ENCODE results near the gene CAMK2A.
"Not testable (repeated sequence)": the region's sequence is repeated elsewhere in the genome, so short reads cannot be mapped to it uniquely, and the experiment has no call there.

CAMK2A gene

DNA sequence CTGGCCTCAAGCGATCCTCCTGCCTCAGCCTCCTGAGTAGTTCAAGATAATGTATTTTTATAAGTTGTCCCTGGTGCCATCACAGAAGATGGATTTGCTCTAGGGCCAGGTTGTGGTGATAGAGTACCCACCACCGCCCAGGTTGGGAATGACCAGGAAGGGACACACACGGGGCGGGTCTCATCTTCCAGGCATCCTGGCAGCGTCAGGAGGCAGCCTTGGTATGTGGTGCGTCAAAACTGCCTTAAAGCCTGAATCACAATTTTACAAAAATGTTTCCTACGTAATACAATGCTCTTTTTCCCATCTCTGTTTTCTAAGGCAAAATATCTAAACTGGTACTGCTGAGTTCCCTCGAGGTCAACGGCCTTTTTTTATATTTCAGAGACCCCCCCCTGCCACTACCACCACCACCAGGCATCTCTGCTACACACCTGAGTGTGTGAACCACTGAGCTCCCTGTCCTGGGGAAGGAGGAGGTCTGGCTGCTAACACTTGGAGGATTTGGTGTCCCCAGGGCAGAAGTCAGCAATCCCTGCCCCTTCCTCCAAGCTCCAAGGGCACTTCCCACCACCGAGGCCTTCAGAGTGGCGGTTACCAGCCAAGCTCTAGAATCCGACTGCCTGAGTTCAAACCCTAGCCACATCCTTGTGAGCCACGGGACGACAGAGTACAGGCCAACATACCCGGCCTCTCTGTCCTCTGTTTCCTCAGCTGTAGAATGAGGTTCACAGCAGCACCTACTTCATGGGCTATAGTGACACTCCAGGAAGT lies 52.4 kb downstream of the CAMK2A start:
- no peaks in the 10 kb centered on the region for H3K4me1 Mint-ChIP-seq (ENCODE audit: low read depth)
- H3K4me3 Mint-ChIP-seq, result no peak overlapping the region
- H3K36me3 Mint-ChIP-seq (ENCODE audit: low read depth), result no peaks in the 10 kb centered on the region
- no peaks in the 10 kb centered on the region for H3K9me3 Mint-ChIP-seq
- no peaks in the 10 kb centered on the region for H3K27me3 Mint-ChIP-seq
- no peak overlapping the region for H3K27ac Mint-ChIP-seq

GRCh38 chr5:150236313-150236712 lies 53.3 kb downstream of the CAMK2A start:
- Mint-ChIP-seq H3K27ac (no peak overlapping the region), H3K4me1 (ENCODE audit: low read depth) (no peaks in the 10 kb centered on the region), H3K27me3 (no peaks in the 10 kb centered on the region), H3K36me3 (ENCODE audit: low read depth) (no peaks in the 10 kb centered on the region), H3K4me3 (no peak overlapping the region), H3K9me3 (no peaks in the 10 kb centered on the region)

GRCh38 chr5:150235500-150235854 lies 54.1 kb downstream of the CAMK2A start:
- H3K27me3 Mint-ChIP-seq, result no peaks in the 10 kb centered on the region

DNA sequence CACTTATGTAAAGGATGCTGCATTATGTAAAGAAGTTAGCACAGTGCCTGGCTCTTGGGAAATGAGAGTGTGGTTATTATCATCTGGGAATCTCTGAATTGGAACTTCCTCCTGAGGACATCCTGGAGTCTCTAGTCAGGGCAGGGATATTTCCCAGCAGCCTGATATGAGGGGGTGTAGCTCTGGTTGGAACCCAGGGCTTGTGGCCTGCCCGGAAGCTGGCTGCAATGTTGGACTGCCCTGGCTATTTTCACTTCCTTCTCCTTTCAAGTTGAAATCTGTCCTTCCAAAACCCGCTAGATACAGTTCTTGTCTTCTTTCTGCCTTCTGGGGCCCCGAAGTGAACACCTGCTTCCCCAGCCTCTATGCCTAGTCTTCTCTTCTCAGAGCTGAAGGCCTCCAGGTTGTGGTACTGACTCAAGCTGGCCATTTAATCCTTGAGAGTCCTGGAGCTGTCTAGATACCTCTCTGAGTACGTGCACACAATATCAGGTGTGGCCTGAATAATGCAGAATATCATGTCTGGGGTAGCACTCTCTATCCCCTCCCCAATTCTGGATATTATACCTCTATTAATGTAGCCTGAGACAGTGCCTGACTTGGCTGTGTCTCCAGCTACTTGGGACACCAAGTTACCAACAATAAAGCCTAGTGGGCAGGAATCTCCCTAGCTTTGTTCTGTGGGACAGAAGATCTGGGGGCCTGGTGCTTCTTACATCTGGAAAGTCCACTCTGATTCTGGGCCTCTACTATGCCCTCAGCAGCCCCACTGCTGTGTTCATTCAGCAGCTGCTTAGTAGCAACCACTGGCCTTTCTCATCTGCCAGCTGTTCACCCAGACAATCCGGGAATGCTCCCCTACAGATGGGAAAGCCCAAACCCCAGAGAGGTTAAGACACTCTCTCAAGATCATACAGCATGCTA lies 54.7 kb downstream of the CAMK2A start:
- no peaks in the 10 kb centered on the region for H3K4me1 Mint-ChIP-seq (ENCODE audit: low read depth)
- H3K36me3 Mint-ChIP-seq (ENCODE audit: low read depth), result no peaks in the 10 kb centered on the region
- H3K27me3 Mint-ChIP-seq, result no peaks in the 10 kb centered on the region
- no peak overlapping the region for H3K4me3 Mint-ChIP-seq
- no peaks in the 10 kb centered on the region for H3K9me3 Mint-ChIP-seq
- no peak overlapping the region for H3K27ac Mint-ChIP-seq

More at GRCh38 chr5:150235500-150235854, 54.1 kb downstream of the CAMK2A start:
- Mint-ChIP-seq H3K36me3 (ENCODE audit: low read depth) (no peaks in the 10 kb centered on the region), H3K4me1 (ENCODE audit: low read depth) (no peaks in the 10 kb centered on the region), H3K4me3 (no peak overlapping the region), H3K9me3 (no peaks in the 10 kb centered on the region), H3K27ac (no peak overlapping the region)

GRCh38 chr5:150233706-150234105 lies 55.9 kb downstream of the CAMK2A start:
- not testable (repeated sequence) for H3K27me3 Mint-ChIP-seq; H3K27ac Mint-ChIP-seq; H3K9me3 Mint-ChIP-seq; H3K36me3 Mint-ChIP-seq (ENCODE audit: low read depth); H3K4me1 Mint-ChIP-seq (ENCODE audit: low read depth); H3K4me3 Mint-ChIP-seq

- H3K27me3 Mint-ChIP-seq, result no peaks in the 10 kb centered on the region
Observed at GRCh38 chr5:150230842-150231241, 58.7 kb downstream of the CAMK2A start.

GRCh38 chr5:150229571-150229970 lies 60.0 kb downstream of the CAMK2A start:
- Mint-ChIP-seq H3K4me1 (ENCODE audit: low read depth) (no peaks in the 10 kb centered on the region), H3K36me3 (ENCODE audit: low read depth) (no peaks in the 10 kb centered on the region), H3K27me3 (no peaks in the 10 kb centered on the region), H3K9me3 (no peaks in the 10 kb centered on the region), H3K4me3 (no peak overlapping the region), H3K27ac (no peak overlapping the region)

More at GRCh38 chr5:150230842-150231241, 58.7 kb downstream of the CAMK2A start:
- H3K27ac Mint-ChIP-seq, result no peak overlapping the region
- no peak overlapping the region for H3K4me3 Mint-ChIP-seq
- no peaks in the 10 kb centered on the region for H3K4me1 Mint-ChIP-seq (ENCODE audit: low read depth)
- no peaks in the 10 kb centered on the region for H3K9me3 Mint-ChIP-seq
- no peaks in the 10 kb centered on the region for H3K36me3 Mint-ChIP-seq (ENCODE audit: low read depth)

GRCh38 chr5:150227606-150228273 lies 61.8 kb downstream of the CAMK2A start:
- no peaks in the 10 kb centered on the region for H3K9me3 Mint-ChIP-seq
- no peaks in the 10 kb centered on the region for H3K36me3 Mint-ChIP-seq (ENCODE audit: low read depth)
- H3K4me1 Mint-ChIP-seq (ENCODE audit: low read depth), result no peaks in the 10 kb centered on the region
- no peak overlapping the region for H3K4me3 Mint-ChIP-seq
- H3K27me3 Mint-ChIP-seq, result no peaks in the 10 kb centered on the region
- no peak overlapping the region for H3K27ac Mint-ChIP-seq

DNA sequence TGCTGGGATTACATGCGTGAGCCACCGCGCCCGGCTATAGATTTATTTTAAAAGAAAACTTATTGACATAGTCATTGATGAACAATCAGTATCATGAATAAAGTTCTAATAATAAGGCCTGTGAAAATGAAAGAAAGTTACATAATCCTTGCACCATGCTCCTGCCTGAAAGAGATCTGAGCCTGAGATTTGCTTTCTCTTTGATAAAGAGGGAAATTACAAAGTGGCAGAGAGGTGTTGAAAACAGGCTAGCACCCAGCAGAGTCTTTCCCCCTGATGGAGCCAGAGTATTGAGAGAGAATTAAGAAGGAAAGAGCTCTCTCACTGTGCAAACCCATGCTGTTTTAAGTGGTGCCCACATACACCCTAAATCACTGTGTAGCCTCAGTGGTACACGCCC lies 62.5 kb downstream of the CAMK2A start:
- Mint-ChIP-seq H3K4me1 (ENCODE audit: low read depth) (no peaks in the 10 kb centered on the region), H3K27me3 (no peaks in the 10 kb centered on the region), H3K9me3 (no peaks in the 10 kb centered on the region), H3K27ac (no peak overlapping the region), H3K4me3 (no peak overlapping the region), H3K36me3 (ENCODE audit: low read depth) (no peaks in the 10 kb centered on the region)

- Mint-ChIP-seq H3K36me3 (ENCODE audit: low read depth) (no peaks in the 10 kb centered on the region), H3K4me3 (no peak overlapping the region), H3K27ac (no peak overlapping the region)
Observed at GRCh38 chr5:150224483-150225027, 65.0 kb downstream of the CAMK2A start.

DNA sequence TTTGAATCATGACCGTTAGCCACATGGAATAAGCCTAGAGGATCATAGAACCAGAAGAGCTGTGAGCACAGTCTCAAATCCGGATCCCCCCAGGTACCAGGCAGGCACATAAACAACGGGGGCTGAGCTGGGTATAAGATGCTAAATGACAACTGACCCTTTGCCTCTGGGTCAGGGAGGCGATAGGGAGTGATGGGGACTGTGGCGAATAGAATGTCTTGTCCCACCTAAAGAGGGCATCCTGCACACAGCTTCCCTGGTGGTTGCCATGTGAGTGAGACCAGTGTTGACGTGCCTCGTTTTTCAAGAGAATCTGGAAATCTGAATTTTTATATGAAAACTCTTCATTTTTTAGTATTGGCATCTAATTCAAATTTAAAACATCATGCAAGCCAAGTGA lies 66.1 kb downstream of the CAMK2A start:
- Mint-ChIP-seq H3K27me3 (no peaks in the 10 kb centered on the region), H3K9me3 (no peaks in the 10 kb centered on the region), H3K27ac (no peak overlapping the region), H3K36me3 (ENCODE audit: low read depth) (no peaks in the 10 kb centered on the region), H3K4me3 (no peak overlapping the region), H3K4me1 (ENCODE audit: low read depth) (no peaks in the 10 kb centered on the region)

More at GRCh38 chr5:150224483-150225027, 65.0 kb downstream of the CAMK2A start:
- Mint-ChIP-seq H3K27me3 (no peaks in the 10 kb centered on the region), H3K4me1 (ENCODE audit: low read depth) (no peaks in the 10 kb centered on the region), H3K9me3 (no peaks in the 10 kb centered on the region)

DNA sequence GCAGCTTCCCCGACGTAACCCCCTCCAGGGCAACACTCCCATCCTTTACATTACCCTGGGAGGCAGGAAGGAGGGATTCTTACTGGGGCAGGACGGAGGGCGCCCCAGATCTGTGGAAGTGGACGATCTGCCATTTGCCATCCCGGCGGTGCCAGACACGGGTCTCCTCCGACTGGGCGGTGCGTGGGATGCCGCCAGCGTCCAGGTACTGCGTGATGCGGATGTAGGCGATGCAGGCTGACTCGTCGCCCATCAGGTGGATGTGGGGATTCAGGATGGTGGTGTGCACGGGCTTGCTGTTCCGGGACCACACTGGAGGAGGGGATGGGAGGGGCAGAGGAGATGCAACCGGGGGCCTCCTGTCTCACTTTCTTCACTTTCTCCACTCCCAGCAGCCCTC lies 66.7 kb downstream of the CAMK2A start:
- H3K4me1 Mint-ChIP-seq (ENCODE audit: low read depth), result no peaks in the 10 kb centered on the region
- H3K9me3 Mint-ChIP-seq, result no peaks in the 10 kb centered on the region
- H3K27ac Mint-ChIP-seq, result no peak overlapping the region
- H3K36me3 Mint-ChIP-seq (ENCODE audit: low read depth), result no peaks in the 10 kb centered on the region
- no peaks in the 10 kb centered on the region for H3K27me3 Mint-ChIP-seq
- no peak overlapping the region for H3K4me3 Mint-ChIP-seq

- Mint-ChIP-seq H3K4me1 (ENCODE audit: low read depth) (no peaks in the 10 kb centered on the region), H3K9me3 (no peaks in the 10 kb centered on the region), H3K27me3 (peaks cover 5% of the 10 kb centered on the region), H3K27ac (no peak overlapping the region), H3K4me3 (no peak overlapping the region), H3K36me3 (ENCODE audit: low read depth) (no peaks in the 10 kb centered on the region)
Observed at GRCh38 chr5:150221471-150221870, 68.1 kb downstream of the CAMK2A start.

- H3K4me1 Mint-ChIP-seq (ENCODE audit: low read depth), result no peaks in the 10 kb centered on the region
- H3K4me3 Mint-ChIP-seq, result no peak overlapping the region
- peaks cover 5% of the 10 kb centered on the region for H3K27me3 Mint-ChIP-seq
- H3K36me3 Mint-ChIP-seq (ENCODE audit: low read depth), result no peaks in the 10 kb centered on the region
- no peaks in the 10 kb centered on the region for H3K9me3 Mint-ChIP-seq
- no peak overlapping the region for H3K27ac Mint-ChIP-seq
Observed at GRCh38 chr5:150219861-150220260, 69.7 kb downstream of the CAMK2A start.

- H3K4me1 Mint-ChIP-seq (ENCODE audit: low read depth), result no peaks in the 10 kb centered on the region
- no peak overlapping the region for H3K27ac Mint-ChIP-seq
- H3K9me3 Mint-ChIP-seq, result no peaks in the 10 kb centered on the region
- peaks cover 5% of the 10 kb centered on the region for H3K27me3 Mint-ChIP-seq
- no peak overlapping the region for H3K4me3 Mint-ChIP-seq
- no peaks in the 10 kb centered on the region for H3K36me3 Mint-ChIP-seq (ENCODE audit: low read depth)
Observed at GRCh38 chr5:150219142-150219541, 70.4 kb downstream of the CAMK2A start.
